ENCODE measurements around the gene ROM1. TPM values are rescaled to one million over a fixed set of nuclear protein-coding genes. Genes with fewer than 3 reads are reported as not detected.
A peak's percentile ranks its signal among the peaks of the same experiment; 100 is the strongest.
"Not testable (repeated sequence)": the region's sequence is repeated elsewhere in the genome, so short reads cannot be mapped to it uniquely, and the experiment has no call there.

Gene ROM1
- total RNA-seq = 3.1 TPM

DNA sequence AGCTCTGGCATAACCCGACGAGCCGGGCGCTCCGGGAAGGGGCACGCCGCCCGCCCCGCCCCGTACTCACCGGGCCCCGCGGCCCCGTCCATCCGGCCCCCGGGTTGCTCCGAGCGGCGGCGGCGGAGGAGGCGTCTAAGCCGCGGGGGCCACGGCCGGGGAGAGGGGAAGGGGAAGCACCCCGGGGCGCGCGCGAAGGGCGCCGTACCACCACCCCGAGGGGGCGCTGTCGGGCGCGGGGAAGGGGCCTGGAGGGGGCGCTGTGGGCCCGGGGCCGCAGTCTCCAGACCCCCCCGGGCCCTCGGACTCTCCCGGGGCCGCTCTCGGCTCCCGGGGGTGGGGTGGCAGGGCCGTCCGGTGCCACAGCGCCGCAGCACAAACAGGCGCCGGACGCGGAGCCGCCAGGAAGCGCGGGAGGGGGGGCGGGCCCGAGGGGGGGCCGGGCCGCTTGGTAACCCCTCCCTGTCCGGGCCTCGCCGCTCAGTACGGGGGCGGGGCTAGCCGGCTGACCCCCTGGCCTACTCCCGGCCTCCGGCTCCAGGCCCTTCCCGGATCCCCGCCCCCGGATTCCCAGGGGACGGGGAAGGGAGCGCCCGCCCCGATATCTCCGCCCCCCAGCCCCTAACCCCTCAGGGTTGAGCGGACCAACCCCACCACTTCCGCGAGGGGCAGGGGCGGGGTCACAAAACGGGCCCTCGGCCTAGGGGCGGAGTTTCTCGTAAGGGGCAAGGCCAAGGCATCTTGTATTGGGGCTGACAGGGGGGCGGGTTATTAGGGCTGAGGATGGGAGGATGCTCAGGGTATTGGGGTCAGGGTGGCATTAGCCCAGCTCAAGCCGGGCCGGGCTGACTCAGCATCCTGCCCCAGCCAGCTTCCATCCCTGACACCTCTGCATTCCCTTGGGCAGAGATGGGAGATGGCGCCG, at the start of gene ROM1, which contains the start of gene EML3:
TSS of gene ROM1 (plus strand) at position 892 of the 925 bp plus-strand sequence. CDS start at position 917, 25 bp downstream.
TSS of gene EML3 (minus strand) at position 410 of the 925 bp plus-strand sequence. CDS start at position 92, 318 bp downstream.
- DNase-seq = peak; percentile 85

GRCh38 chr11:62565100-62565802, 47.8 kb upstream of the ROM1 start:
- DNase-seq = no peak

GRCh38 chr11:62566247-62566646, 46.8 kb upstream of the ROM1 start:
- no peak for DNase-seq

- DNase-seq = no peak
Measured at GRCh38 chr11:62567018-62567633, 45.9 kb upstream of the ROM1 start.

DNA sequence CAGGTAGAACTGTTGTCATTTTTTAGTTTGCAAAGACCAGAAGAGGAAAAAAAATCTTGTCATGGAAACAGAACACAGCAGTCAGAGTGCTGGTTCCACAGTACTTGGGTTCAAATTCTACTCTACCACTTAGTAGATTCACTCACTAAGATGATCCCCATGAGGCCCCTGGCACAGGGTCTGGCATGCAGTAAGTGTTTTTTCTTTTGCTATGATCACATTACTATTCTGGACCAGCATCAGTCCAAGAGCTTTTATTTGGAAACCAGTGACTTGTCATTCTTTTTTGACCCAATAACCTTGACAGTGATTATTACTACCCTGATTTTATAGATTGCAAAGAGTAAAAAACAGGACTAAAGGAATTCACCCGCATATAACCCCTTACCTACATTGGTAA, 43.4 kb upstream of the ROM1 start:
- DNase-seq = no peak

GRCh38 chr11:62570903-62571302, 42.2 kb upstream of the ROM1 start:
- not testable (repeated sequence) for DNase-seq

- DNase-seq = not testable (repeated sequence)
Measured at GRCh38 chr11:62571493-62571892, 41.6 kb upstream of the ROM1 start.

- no peak for DNase-seq
Measured at GRCh38 chr11:62572431-62572830, 40.6 kb upstream of the ROM1 start.

- DNase-seq = no peak
Measured at GRCh38 chr11:62573006-62573591, 40.0 kb upstream of the ROM1 start.

- peak; percentile 97 for DNase-seq
Measured at GRCh38 chr11:62573592-62574362, 39.3 kb upstream of the ROM1 start, which contains the start of gene EEF1G. EEF1G (minus strand) TSS chr11:62573891; CDS start chr11:62573842, 49 bp downstream.

DNA sequence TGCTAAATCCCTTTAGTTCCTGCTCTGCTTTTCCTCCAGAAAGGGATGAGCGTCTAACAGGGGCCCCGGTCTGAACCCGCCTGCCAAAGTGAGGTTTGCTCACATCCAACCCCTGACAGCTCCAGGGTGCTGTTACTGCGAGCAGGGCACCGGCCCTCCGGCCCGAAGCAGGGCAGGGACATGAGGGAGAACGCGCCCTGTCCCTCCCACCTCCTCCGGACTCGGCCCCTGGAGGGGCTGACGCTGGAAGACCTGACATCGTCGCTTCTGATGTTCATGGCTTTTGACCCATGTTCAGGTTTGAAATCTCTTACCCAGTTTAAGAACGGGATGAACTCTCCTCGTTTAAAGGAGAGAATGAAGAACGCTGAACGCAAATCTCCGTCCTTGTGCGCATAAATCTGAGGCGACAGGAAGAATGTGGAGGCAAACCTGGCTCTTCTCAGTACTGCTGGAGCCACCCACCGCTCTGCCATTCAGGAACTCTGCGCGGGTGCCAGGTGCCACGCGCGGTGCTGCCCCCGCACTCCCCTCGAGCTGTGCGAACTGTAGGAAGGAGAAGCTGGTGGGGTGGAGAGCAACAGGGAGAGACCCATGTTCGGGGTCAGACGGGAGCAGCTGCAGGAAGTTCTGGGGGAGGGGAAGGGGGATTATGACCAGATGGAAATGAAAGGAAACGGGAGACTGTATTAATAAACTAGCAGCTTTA, 38.5 kb upstream of the ROM1 start:
- DNase-seq = no peak

GRCh38 chr11:62575156-62575555, 37.9 kb upstream of the ROM1 start:
- DNase-seq = no peak

- no peak for DNase-seq
Measured at GRCh38 chr11:62575837-62576236, 37.2 kb upstream of the ROM1 start.

GRCh38 chr11:62577046-62577714, 35.9 kb upstream of the ROM1 start:
- DNase-seq = no peak

- DNase-seq = no peak
Measured at GRCh38 chr11:62578541-62578940, 34.5 kb upstream of the ROM1 start.

DNA sequence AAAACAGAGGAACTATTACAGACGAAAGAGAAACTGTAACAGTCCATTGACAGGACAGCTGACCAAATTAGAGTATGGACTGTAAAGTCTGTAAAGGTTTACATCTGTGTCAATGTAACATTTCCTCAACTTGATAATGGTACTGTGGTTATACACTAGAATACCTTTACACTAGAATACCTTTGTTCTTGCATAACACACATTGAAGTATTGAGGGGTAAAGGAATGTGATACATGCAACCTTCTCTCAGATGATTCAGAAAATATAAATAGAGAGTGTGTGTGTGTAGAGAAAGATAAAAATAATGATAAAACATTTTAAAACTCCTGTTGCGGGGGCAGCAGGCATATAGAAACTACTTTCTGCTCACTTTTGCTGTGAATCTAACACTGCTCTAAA, 33.8 kb upstream of the ROM1 start:
- DNase-seq = no peak

DNA sequence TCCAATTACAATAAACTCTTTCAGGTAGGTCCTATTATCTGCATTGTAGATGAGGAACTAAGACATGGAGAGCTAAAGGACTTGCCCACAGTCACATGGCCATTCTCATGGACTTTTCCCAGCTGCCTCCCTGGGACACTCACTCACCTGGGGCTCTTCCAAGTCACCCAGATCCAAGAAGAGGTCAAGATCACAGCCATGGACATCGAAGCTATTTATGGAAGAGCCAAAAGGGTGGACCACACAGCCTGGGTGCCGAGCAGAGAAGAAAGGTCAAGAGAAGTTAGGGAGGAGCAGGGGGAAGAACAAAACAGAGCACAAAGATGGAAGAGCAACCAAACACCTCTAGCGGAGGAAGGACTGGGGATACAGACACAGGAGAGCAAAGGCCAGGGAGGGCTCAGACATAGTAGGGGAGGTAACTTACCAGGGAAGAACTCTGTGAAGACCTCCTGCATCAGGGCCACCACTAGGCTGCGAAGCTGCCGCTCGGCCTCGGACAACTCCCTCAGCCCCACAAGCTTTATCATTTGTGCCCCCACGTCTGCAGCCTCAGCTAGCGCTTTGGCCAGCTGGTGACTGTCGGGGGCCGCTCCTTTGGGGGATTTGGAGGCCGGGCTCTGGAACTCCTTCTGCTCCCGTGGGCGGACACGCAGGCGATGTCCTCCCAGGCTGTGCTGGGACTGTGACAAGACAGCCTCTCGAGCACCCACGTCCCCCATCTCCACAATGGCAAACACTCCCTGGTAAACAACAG, 31.9 kb upstream of the ROM1 start:
- DNase-seq = no peak

GRCh38 chr11:62581735-62582134, 31.3 kb upstream of the ROM1 start:
- DNase-seq = not testable (repeated sequence)

DNA sequence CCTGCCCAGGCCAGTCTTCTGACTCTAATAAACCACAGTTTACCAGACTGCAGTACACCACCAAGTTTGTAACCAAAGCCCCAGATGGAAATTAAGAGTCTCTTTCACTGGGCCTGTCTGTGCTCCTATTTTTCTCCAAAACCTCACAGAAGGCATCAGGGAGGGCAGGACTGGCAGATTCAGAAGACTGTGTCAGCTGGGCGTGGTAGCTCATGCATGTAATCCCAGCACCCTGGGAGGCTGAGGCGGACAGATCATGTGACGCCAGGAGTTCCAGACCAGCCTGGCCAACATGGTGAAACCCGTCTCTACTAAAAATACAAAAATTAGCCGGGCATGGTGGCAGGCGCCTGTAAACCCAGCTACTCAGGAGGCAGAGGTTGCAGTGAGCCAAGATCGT, 27.7 kb upstream of the ROM1 start:
- DNase-seq = not testable (repeated sequence)
